Calu3 (cell line): Measurements from ENCODE around the gene MCTP1. TPM values are rescaled to one million over a fixed set of nuclear protein-coding genes. Genes with fewer than 3 reads are reported as not detected.

Experiments
- BruUV-seq: library from RNA; stranded (reverse); fragments of 400-500 nt; replicated peaks from 2 replicates; lab custom pipeline; 2021; lab: Mats Ljungman, UMichigan
- CTCF ChIA-PET: fragments of 300-600 bp; sonication (Branson Sonifier 250); formaldehyde crosslinking; loops from one replicate; lab custom pipeline; 2022; ENCODE audit warnings: antibody characterized with exemption; lab: Charles Lee
- DNase-seq: peaks from one replicate; pipeline ENCODE4 v3.0.0; 2022
- H3K27ac Mint-ChIP-seq: one replicate; pipeline ENCODE4 v1.8.0; 2022; ENCODE audit warnings: mixed read lengths; ENCODE audit not compliant: unreplicated experiment
- H3K27me3 Mint-ChIP-seq: one replicate; pipeline ENCODE4 v1.8.0; 2022; ENCODE audit warnings: mixed read lengths; ENCODE audit not compliant: unreplicated experiment
- H3K36me3 Mint-ChIP-seq: one replicate; pipeline ENCODE4 v1.8.0; 2022; ENCODE audit warnings: mild to moderate bottlenecking, moderate library complexity, mixed read lengths; ENCODE audit not compliant: insufficient read depth, unreplicated experiment
- H3K4me1 Mint-ChIP-seq: one replicate; pipeline ENCODE4 v1.8.0; 2022; ENCODE audit warnings: mild to moderate bottlenecking, low read depth, mixed read lengths; ENCODE audit not compliant: unreplicated experiment
- H3K4me3 Mint-ChIP-seq: one replicate; pipeline ENCODE4 v1.8.0; 2022; ENCODE audit warnings: mild to moderate bottlenecking, low read depth, moderate library complexity, mixed read lengths; ENCODE audit not compliant: unreplicated experiment
- H3K9me3 Mint-ChIP-seq: one replicate; pipeline ENCODE4 v1.8.0; 2022; ENCODE audit warnings: low read depth, mixed read lengths; ENCODE audit not compliant: unreplicated experiment
- CTCF ChIP-seq: fragments of 200-600 bp; IDR thresholded peaks from one replicate; pipeline ENCODE4 v1.8.0; 2022; ENCODE audit warnings: antibody characterized with exemption; ENCODE audit not compliant: unreplicated experiment
- intact Hi-C: fragments of 100-400 bp; cut with micrococcal nuclease; formaldehyde crosslinking; loops from one replicate; pipeline ENCODE4 v1.10.0; 2022; ENCODE audit not compliant: unreplicated experiment
- total RNA-seq: library from RNA; stranded (reverse); gene quantifications from 2 replicates; pipeline ENCODE4 v1.2.3, GENCODE V29; 2022

Gene MCTP1
- total RNA-seq, 1 experiment from 2014 or later = 28.4 TPM

- H3K4me3 Mint-ChIP-seq = no peak overlapping the region
- TF ChIP-seq CTCF = no peak
- no peak for DNase-seq
- H3K27ac Mint-ChIP-seq = no peak overlapping the region
- peaks cover 7% of the 10 kb centered on the region for H3K4me1 Mint-ChIP-seq
- intact Hi-C loops = no loop called here
- H3K36me3 Mint-ChIP-seq = no peaks in the 10 kb centered on the region
- no TSS peak for BruUV-seq
- CTCF ChIA-PET = no interaction called here
- H3K27me3 Mint-ChIP-seq = no peaks in the 10 kb centered on the region
- H3K9me3 Mint-ChIP-seq = no peaks in the 10 kb centered on the region
These were observed 534.2 kb downstream of the MCTP1 start for GRCh38 chr5:94750681-94751080.

- Mint-ChIP-seq H3K4me3 (no peak overlapping the region), H3K9me3 (no peaks in the 10 kb centered on the region), H3K4me1 (peaks cover 7% of the 10 kb centered on the region), H3K27ac (no peak overlapping the region), H3K27me3 (no peaks in the 10 kb centered on the region), H3K36me3 (no peaks in the 10 kb centered on the region)
- no TSS peak for BruUV-seq
- TF ChIP-seq CTCF = no peak
- intact Hi-C loops = no loop called here
- no peak for DNase-seq
- CTCF ChIA-PET = interaction anchor here (0.7 kb wide), 1 partner anchor 875 kb away, joined by 5 read pairs; no protein-coding TSS in a partner anchor
These were observed 535.9 kb downstream of the MCTP1 start for GRCh38 chr5:94749042-94749441.

- intact Hi-C loops = no loop called here
- no peaks in the 10 kb centered on the region for H3K36me3 Mint-ChIP-seq
- H3K27me3 Mint-ChIP-seq = no peaks in the 10 kb centered on the region
- no TSS peak for BruUV-seq
- no peaks in the 10 kb centered on the region for H3K9me3 Mint-ChIP-seq
- no peak overlapping the region for H3K4me3 Mint-ChIP-seq
- no peak for TF ChIP-seq CTCF
- CTCF ChIA-PET = no interaction called here
- no peak for DNase-seq
- H3K4me1 Mint-ChIP-seq = peaks cover 7% of the 10 kb centered on the region
- H3K27ac Mint-ChIP-seq = no peak overlapping the region
These were observed 536.7 kb downstream of the MCTP1 start for GRCh38 chr5:94748212-94748611.

- H3K36me3 Mint-ChIP-seq = no peaks in the 10 kb centered on the region
These were observed 537.5 kb downstream of the MCTP1 start for GRCh38 chr5:94747371-94747770.

More at GRCh38 chr5:94747371-94747770, 537.5 kb downstream of the MCTP1 start:
- Mint-ChIP-seq H3K27me3 (no peaks in the 10 kb centered on the region), H3K27ac (no peak overlapping the region), H3K4me1 (peaks cover 7% of the 10 kb centered on the region), H3K9me3 (no peaks in the 10 kb centered on the region), H3K4me3 (no peak overlapping the region)
- intact Hi-C loops = no loop called here
- no TSS peak for BruUV-seq
- DNase-seq = no peak
- no peak for TF ChIP-seq CTCF
- CTCF ChIA-PET = no interaction called here
